HG03175 (cell line): Measurements from ENCODE around the gene H6PD.

Experiments
- ATAC-seq: cut with Tn5 transposase; IDR thresholded peaks from one replicate; pipeline ENCODE4 v1.9.1; 2021; ENCODE audit warnings: mild to moderate bottlenecking, moderate library complexity; ENCODE audit not compliant: unreplicated experiment

The H6PD gene

DNA sequence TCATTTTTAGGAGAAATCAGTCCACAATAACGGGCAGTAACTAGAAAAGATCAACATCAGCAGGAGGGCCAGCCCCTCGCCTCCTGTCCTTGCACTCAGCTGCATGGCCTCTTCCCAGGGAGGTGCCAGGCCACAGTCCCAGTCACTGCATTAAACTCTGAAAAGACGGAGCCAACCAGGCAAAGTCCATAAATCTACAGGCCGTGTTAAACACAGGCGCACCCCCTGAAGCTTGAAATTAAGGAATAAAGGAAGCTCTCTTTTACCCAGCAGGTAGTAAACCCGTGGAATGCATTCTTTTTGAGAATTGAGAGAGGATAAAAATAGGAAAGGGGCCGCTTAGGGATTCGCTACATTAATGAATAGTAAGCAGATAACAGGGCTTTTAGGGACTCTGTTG lies 18.4 kb downstream of the H6PD start:
- no peak for ATAC-seq

DNA sequence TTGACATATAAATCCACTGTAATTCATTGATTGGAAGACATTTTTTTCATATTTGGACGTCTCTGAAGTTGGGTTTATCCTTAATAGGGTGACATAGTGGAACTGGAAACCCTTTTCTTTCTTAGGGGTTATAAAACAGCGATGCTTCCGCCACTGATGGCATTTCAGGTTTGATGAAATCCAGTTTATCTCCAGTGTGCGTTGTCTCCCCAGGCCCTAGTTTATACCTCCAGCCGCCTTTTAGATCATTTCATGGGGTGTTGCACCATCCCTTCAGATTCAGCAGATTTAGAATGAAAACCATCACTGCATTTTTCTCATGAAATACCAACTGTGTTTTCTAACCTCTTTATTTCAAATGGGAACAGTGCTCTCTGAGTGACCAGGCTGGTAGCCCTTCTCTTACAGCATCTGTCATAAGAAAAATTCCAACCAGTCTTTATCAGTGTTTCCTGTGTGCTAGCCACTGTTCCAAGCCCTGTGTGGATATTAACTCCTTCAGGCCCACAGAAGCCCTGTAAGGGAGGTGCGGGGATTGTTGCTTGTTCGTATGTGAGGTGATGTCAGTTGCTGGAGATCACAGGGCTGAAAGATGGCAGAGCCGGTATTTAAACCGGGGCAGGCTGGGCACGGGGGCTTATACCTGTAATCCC lies 19.0 kb downstream of the H6PD start:
- ATAC-seq = no peak

GRCh38 chr1:9256332-9256731 lies 21.8 kb downstream of the H6PD start:
- ATAC-seq = no peak

GRCh38 chr1:9257851-9258250 lies 23.3 kb downstream of the H6PD start:
- no peak for ATAC-seq

- ATAC-seq = no peak
Observed at GRCh38 chr1:9258629-9259028, 24.1 kb downstream of the H6PD start.

DNA sequence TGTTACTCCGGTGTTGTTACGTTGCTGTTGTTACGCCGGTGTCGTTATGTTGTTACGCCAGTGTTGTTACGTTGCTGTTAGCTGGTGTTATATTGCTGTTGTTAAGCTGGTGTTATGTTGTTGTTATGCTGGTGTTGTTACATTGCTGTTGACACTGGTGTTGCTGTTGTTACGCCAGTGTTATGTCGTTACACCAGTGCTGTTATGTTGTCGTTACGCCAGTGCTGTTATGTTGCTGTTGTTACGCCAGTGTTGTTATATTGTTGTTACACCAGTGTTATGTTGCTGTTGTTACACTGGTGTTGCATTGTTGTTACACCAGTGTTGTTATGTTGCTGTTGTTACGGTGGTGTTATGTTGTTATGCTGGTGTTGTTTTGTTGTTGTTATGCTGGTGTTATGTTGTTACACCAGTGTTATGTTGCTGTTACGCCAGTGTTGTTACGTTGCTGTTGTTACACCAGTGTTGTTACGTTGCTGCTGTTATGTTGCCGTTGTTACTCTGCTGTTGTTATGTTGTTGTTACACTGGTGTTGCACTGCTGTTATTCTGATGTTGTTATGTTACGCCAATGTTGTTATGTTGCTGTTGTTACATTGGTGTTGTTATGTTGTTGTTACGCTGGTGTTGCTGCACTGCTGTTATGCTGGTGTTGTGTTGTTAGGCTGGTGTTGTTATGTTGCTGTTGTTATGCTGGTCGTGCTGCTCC lies 25.6 kb downstream of the H6PD start:
- ATAC-seq = no peak

DNA sequence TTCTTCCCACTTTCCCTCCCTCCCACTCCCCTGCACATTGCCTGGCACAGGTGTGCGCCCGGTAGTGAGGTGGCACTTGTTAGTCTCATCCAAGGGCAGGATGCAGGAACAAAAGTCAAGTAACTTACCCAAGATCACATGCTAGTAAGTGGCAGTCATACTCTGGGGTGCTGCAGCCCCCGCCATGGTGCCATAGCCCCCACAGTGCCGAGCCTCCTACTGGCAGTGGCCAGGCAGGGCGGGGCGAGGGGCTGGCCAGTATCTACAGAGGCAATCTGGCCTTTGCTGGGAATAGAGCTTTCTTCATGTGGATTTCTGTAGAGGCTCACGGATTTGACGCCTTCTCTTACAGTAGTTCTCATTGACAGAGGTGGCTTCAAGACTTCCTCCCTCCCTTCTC lies 26.9 kb downstream of the H6PD start:
- ATAC-seq = no peak

GRCh38 chr1:9262096-9262986 lies 27.8 kb downstream of the H6PD start:
- ATAC-seq = no peak

DNA sequence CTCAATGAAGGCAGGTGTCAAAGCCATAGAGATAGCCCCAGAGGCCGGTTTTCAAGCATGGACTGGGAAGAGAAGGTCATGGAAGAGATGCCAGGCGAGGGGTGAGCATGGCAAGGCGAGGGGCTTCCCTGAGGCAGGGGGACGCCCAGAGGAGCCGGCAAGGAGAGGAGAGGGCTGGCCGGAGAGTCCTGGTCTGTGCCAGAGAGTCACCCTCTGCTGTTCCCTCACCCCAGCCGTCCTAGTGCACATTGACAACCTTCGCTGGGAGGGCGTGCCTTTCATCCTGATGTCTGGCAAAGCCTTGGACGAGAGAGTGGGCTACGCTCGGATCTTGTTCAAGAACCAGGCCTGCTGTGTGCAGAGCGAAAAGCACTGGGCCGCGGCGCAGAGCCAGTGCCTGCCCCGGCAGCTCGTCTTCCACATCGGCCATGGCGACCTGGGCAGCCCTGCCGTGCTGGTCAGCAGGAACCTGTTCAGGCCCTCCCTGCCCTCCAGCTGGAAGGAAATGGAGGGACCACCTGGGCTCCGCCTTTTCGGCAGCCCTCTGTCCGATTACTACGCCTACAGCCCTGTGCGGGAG lies 28.8 kb downstream of the H6PD start:
- ATAC-seq = no peak

DNA sequence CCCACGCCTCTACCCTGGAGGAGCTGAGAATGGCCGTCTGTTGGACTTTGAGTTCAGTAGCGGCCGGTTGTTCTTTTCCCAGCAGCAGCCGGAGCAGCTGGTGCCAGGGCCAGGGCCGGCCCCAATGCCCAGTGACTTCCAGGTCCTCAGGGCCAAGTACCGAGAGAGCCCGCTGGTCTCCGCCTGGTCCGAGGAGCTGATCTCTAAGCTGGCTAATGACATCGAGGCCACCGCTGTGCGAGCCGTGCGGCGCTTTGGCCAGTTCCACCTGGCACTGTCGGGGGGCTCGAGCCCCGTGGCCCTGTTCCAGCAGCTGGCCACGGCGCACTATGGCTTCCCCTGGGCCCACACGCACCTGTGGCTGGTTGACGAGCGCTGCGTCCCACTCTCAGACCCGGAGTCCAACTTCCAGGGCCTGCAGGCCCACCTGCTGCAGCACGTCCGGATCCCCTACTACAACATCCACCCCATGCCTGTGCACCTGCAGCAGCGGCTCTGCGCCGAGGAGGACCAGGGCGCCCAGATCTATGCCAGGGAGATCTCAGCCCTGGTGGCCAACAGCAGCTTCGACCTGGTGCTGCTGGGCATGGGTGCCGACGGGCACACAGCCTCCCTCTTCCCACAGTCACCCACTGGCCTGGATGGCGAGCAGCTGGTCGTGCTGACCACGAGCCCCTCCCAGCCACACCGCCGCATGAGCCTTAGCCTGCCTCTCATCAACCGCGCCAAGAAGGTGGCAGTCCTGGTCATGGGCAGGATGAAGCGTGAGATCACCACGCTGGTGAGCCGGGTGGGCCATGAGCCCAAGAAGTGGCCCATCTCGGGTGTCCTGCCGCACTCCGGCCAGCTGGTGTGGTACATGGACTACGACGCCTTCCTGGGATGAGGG lies 29.7 kb downstream of the H6PD start:
- ATAC-seq = no peak

DNA sequence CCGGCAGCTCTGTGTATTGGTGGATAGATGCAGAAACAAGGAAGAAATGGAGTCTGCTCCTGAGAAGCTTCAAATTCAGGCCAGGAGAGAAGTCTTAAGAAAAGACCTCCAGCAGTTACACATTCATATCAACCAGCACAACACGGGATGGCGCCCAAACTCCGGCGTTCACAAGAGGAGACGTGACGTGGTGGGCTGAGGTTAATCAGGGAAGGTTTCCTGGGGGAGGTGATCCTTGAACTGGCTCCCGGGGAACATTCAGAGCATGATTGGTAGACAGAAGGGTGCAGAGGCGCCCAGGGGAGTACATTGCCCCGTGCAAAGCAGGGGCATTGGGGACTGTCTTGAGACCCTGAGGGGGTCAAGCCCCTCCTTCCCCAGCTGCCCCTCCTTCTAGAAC lies 30.5 kb downstream of the H6PD start:
- ATAC-seq = no peak

- no peak for ATAC-seq
Observed at GRCh38 chr1:9265968-9266367, 31.4 kb downstream of the H6PD start.

GRCh38 chr1:9267352-9267686 lies 32.7 kb downstream of the H6PD start:
- no peak for ATAC-seq

DNA sequence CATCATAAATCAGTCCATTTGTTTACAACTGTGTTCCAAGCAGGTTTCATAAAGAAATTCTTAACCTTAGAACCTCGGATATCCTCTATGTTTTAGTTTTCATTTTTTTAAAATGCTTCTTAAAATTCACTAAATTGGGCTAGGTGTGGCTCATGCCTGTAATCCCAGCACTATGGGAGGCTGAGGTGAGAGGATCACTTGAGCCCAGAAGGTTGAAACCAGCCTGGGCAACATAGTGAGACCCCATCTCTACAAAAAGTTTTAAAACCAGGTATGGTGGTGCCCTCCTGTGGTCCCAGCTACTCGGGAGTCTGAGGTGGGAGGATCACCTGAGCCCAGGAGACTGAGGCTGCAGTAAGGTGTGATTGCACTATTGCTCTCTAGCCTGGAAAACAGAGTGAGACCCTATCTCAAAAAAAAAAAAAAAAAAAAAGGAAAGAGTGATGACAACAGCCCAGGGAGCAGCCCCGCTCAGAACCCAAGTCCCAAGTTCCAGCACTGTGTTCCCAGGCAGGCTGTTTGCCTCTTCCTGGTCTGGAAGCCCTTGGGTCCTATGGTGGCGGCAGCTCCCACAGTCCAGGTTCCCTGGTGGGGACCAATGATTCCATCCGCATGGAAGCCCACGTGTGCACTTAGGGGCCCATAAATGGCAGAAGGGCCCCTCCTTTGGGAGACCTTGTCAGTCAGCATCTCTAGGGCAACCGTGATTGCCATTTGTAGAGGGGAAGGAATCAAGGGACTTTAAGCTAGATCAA lies 33.4 kb downstream of the H6PD start:
- no peak for ATAC-seq

DNA sequence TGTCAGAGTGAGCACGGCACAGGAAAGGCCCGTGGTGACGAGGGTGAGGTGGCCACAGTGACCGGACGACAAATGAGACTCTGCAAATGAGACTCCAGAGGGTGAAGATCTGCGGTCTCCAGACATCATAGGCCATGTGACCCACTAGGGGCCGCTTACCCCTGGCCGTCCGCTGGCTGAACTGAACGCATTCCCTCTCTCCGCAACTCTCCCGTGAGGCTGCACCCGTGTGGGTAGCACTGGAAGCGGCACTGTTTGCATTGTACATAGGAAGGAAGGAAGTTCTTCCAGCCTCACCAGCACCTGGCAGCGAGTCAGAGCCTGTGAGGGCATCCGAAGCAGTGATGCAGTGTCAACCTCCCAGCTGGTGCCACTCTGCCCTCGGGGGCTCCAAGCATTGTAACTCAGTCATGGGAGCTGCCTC lies 34.5 kb downstream of the H6PD start:
- ATAC-seq = no peak

DNA sequence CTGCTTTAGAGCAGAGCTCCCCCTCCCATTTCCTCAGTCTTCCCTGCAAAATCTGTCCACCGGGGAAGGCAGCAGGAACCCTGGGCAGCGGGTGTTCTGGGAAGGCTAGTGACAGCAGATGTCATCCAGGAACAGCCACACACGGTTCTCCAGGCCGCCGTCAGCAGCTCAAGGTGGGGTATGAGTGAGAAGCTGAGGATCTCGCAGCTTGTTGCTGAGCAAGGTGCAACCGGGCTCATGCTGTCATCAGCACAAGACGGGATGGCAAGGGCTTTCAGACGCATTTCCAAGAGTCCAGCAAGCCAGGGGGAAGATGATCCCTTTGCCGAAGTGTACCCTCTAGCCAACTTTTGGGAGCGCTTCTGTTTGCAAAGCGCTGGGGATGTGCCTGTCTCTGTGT lies 35.1 kb downstream of the H6PD start:
- ATAC-seq = no peak

DNA sequence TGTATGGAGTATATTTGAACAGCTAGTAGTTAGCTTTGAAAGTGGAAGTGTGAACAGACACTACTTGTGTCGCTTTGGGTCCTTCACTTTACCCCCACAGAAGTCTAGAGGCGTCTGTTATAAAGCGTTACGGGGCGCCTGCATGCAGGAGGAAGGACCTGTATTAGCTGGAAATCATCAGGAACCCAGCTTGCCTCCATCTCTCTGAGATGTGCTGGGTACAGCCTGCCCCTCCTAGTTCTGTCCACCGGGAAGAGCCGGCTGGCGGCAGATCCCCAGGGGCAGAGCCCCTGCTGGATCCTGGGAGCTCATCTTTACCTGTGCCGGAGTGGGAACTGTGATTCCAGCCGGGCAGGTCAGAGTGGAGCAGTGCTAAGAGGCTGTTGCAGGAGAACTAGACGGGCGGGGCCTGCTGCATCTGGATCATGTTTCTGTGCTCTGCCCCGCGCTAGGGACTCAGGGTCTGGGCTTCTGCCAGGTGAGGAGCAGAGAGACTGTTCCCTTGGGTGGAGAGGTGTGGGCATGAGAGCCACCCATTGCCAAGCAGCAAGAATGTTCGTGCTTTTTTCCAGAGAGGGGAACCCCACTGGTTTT lies 35.8 kb downstream of the H6PD start:
- no peak for ATAC-seq

DNA sequence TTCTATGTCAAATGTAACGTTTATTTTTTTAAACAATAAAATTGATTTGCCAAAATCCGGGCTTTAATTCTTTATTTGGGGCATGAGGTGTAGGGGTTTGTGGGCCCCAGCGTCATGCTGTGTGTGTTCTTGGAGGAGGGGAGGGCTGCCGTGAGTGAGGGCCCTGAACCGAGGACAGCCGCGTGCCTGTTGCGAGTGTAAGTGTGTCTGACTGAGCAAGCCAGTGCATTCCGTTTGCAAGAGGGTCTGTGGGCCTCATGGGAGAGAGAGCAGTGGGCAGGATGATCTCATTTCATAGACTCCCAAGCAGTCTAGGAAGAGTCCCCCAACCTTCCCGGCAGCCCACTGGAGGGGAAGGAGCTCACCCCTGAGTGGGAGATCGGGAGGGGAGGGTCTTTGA lies 36.7 kb downstream of the H6PD start:
- ATAC-seq = no peak

DNA sequence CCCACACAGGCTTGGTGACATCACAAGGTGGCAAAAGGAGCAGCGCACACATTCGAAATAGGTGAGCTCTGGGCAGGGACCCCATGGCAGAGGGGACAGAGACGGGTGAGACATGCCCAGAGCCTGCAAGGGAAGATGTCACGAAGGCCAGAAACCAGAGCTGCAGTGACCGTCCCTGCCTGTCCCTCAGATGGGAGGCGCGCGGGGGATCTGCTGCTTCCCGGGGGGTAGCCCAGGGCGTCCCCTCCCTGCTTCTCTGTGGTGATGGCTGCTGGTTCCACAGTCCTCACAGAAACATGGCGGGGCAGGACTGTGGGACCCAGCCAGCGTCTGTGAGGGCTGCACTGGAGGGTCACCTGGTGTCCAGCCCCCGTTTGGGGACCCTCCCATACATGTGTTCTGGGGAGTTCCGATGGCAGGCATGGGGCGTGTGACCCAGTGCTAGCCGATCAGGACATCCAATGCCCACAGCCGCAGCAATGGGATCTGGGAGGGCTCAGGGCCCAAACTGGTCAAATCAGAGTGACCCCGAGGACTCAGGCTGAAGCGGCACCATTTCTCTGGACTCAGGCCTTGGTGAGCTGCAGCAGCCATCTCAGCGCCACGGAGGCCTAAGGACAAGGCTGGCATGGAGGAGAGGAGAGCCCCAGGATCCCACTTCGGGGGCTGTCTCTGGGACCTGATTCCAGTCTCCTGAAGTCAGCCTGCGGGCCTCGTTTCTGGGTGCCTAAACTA lies 37.5 kb downstream of the H6PD start:
- ATAC-seq = no peak
